ENCODE results near the gene NTS.

The NTS gene, protein sequence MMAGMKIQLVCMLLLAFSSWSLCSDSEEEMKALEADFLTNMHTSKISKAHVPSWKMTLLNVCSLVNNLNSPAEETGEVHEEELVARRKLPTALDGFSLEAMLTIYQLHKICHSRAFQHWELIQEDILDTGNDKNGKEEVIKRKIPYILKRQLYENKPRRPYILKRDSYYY

GRCh38 chr12:85874031-85874461, at the start of gene NTS:
Gene NTS, plus strand, starts transcription at chr12:85874295. Its CDS starts 109 bp downstream, at chr12:85874404.
- H3K4me3 Mint-ChIP-seq: no peak within 1 kb of the TSS
- no peaks in the 10 kb centered on the region for H3K36me3 Mint-ChIP-seq (ENCODE audit: low read depth)
- no peaks in the 10 kb centered on the region for H3K9me3 Mint-ChIP-seq
- ATAC-seq: no peak
- no peaks in the 10 kb centered on the region for H3K4me1 Mint-ChIP-seq
- no peak for DNase-seq
- H3K27ac Mint-ChIP-seq: no peak within 1 kb of the TSS
- no peaks in the 10 kb centered on the region for H3K27me3 Mint-ChIP-seq

DNA sequence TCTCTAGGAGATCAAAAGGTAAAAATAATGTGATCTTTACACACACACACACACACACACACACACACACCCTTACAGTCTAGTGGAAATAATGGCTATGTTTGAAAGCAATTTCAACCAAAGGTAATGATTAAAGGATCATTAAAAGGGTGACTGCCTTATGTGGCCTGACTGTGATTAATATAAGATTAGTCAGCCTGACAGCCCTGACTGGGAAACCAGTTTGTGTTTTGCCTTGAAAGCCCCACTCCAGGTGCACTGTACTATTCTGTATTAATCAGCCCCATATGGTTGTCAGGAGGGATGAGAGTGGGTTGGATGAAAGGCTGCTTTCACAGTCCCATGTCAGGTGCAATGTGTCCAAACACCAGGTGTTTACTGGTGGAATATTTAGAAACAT, 48.3 kb upstream of the NTS start:
- Mint-ChIP-seq H3K27ac (no peak overlapping the region), H3K4me1 (no peaks in the 10 kb centered on the region), H3K36me3 (ENCODE audit: low read depth) (no peaks in the 10 kb centered on the region), H3K9me3 (peaks cover 10% of the 10 kb centered on the region), H3K27me3 (no peaks in the 10 kb centered on the region), H3K4me3 (no peak overlapping the region)
- no peak for DNase-seq
- no peak for ATAC-seq

DNA sequence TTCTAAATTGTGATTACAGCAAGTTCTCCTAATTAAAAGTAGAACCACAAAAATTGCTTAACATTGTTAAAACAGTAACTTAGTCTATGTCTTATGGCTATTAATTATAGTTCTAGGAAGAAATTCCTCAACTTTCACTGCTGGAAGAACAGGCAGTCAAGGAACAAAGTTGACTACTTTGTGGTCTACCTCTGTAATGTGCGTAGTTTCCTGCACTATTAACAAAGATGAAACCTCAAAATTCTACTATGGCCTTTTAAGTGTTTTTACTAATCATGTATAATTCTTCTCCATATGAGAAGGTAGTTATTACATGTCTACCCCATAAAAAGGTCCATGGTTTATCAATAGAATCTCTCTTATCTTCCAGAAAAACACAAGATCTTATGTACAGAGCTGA, 45.5 kb upstream of the NTS start:
- Mint-ChIP-seq H3K27ac (no peak overlapping the region), H3K36me3 (ENCODE audit: low read depth) (no peaks in the 10 kb centered on the region), H3K4me3 (no peak overlapping the region), H3K4me1 (no peaks in the 10 kb centered on the region), H3K27me3 (no peaks in the 10 kb centered on the region), H3K9me3 (peaks cover 5% of the 10 kb centered on the region)
- DNase-seq (no peak), ATAC-seq (no peak)

DNA sequence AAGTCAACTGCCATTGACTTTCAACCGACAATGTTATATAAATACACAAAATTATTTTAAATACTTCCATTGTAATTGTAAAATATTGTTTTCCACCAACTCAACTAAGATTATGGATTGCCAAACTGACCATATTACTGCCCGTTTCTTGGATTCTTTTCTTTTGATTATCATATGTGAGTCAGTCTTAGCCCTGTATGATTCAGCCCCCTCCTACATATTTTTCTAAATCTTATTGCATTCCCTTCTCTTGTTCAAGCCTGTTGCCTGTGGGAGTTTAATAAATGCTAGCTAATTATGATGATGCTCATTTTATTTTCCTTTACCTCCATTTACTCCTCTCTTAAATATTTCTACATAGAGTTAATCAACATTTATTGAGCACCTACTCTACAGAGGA, 44.7 kb upstream of the NTS start:
- Mint-ChIP-seq H3K4me1 (no peaks in the 10 kb centered on the region), H3K9me3 (peaks cover 5% of the 10 kb centered on the region), H3K27ac (no peak overlapping the region), H3K4me3 (no peak overlapping the region), H3K27me3 (no peaks in the 10 kb centered on the region), H3K36me3 (ENCODE audit: low read depth) (no peaks in the 10 kb centered on the region)
- ATAC-seq (no peak), DNase-seq (no peak)

DNA sequence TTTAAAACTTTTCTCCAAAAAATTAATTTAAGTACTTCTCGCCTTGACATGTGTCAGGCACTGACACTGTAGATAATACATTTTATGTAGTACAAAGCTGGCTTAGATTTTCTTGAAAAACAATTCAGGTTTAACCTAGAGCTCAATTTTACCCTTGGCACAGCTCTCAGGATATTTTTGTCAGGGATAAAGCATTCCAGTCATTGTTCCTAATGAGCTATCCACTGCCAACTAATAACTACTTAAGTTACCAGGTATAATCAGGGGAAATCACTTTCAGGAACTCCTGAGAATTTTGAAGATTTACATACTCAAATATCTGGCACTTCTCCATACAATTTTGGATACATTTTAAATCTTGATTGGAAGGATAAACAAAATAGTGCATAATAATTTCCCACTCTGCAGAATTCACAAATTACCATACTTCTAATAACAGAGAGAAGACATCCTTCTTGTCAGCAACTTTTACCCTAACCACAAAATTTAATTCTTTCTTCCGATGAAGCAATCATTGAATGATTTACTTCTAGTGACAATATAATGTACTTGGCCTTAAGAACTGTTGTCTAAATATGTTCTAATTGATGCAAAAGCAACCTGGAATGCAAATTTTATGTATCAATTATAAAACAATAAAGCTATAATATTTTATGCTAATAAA, 42.6 kb upstream of the NTS start:
- no peaks in the 10 kb centered on the region for H3K36me3 Mint-ChIP-seq (ENCODE audit: low read depth)
- no peak overlapping the region for H3K27ac Mint-ChIP-seq
- peaks cover 5% of the 10 kb centered on the region for H3K9me3 Mint-ChIP-seq
- DNase-seq: no peak
- no peak for ATAC-seq
- H3K27me3 Mint-ChIP-seq: peaks cover 2% of the 10 kb centered on the region
- no peak overlapping the region for H3K4me3 Mint-ChIP-seq
- H3K4me1 Mint-ChIP-seq: no peaks in the 10 kb centered on the region

GRCh38 chr12:85833579-85833978, 40.5 kb upstream of the NTS start:
- Mint-ChIP-seq H3K4me3 (no peak overlapping the region), H3K9me3 (no peaks in the 10 kb centered on the region), H3K27ac (no peak overlapping the region), H3K27me3 (peaks cover 3% of the 10 kb centered on the region), H3K36me3 (ENCODE audit: low read depth) (no peaks in the 10 kb centered on the region), H3K4me1 (no peaks in the 10 kb centered on the region)
- ATAC-seq (no peak), DNase-seq (no peak)

DNA sequence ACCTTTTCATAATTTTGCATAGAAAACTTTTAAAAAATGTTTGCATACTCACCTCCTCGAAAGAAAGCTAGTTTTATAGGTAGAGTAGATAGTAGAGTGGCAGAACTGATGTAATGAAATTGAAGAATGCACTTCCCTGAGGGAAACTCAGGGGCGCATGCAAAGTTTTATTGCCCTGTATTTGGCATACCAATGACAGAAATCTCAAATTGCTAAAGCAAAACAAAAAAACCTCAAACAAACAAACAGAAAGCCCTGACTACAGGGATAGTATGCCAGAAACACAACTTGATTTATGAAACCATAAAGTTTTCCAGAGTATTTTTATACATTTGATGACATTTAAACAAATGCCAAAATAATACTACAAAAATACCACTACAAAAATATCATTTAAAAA, 39.7 kb upstream of the NTS start:
- no peak for ATAC-seq
- Mint-ChIP-seq H3K4me1 (no peaks in the 10 kb centered on the region), H3K27ac (no peak overlapping the region), H3K36me3 (ENCODE audit: low read depth) (no peaks in the 10 kb centered on the region), H3K27me3 (peaks cover 3% of the 10 kb centered on the region), H3K9me3 (no peaks in the 10 kb centered on the region), H3K4me3 (no peak overlapping the region)
- DNase-seq: no peak

DNA sequence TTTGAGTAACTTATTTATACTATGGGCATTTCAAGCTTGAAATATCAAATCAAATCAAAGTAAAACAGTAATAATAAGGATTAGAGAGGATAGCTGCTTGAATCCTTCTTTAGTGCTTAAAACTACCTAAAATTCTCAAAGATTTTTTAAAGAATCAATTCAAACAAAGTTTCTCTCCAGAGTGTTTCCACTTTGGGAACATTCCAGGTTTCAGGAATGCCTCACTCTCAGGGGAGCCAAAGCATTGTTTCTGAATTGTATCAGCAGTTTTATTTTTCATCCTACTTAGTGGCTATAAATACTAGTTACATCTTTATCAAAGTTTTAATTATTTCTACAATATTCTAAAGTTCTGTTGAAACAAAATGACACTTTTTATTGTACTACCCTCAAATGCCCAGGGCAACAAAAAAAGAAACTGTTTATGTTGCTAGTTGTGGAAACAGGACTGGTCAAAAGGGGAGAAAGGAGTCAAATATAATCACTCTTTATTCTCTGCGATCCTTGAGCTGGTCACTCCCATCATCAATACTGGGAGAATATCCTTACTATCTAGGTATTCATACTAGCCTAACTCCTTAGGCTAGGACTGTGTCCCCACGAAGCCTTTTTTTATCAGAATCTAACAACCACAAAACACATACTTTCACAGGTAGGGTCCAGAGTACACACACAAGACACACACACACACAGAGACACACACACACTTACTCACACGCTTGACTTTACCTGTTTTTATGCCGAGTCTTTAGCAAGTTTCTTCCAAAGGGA, 38.5 kb upstream of the NTS start:
- no peaks in the 10 kb centered on the region for H3K4me1 Mint-ChIP-seq
- H3K4me3 Mint-ChIP-seq: no peak overlapping the region
- no peak overlapping the region for H3K27ac Mint-ChIP-seq
- no peaks in the 10 kb centered on the region for H3K9me3 Mint-ChIP-seq
- H3K36me3 Mint-ChIP-seq (ENCODE audit: low read depth): no peaks in the 10 kb centered on the region
- DNase-seq: no peak
- peaks cover 3% of the 10 kb centered on the region for H3K27me3 Mint-ChIP-seq
- ATAC-seq: no peak

GRCh38 chr12:85836197-85837090, 37.7 kb upstream of the NTS start, which contains the start of gene RASSF9:
Gene RASSF9, minus strand, starts transcription at chr12:85836409. Its CDS starts 208 bp downstream, at chr12:85836201.
- no peak for ATAC-seq
- Mint-ChIP-seq H3K9me3 (no peaks in the 10 kb centered on the region), H3K4me3 (no peak within 1 kb of the TSS), H3K27me3 (peaks cover 3% of the 10 kb centered on the region), H3K36me3 (ENCODE audit: low read depth) (no peaks in the 10 kb centered on the region), H3K27ac (no peak within 1 kb of the TSS), H3K4me1 (no peaks in the 10 kb centered on the region)
- no peak for DNase-seq

- H3K27me3 Mint-ChIP-seq: no peaks in the 10 kb centered on the region
- ATAC-seq: peak; percentile 20
- DNase-seq: no peak
- no peaks in the 10 kb centered on the region for H3K9me3 Mint-ChIP-seq
- no peaks in the 10 kb centered on the region for H3K36me3 Mint-ChIP-seq (ENCODE audit: low read depth)
- no peak overlapping the region for H3K4me3 Mint-ChIP-seq
- H3K4me1 Mint-ChIP-seq: no peaks in the 10 kb centered on the region
- H3K27ac Mint-ChIP-seq: no peak overlapping the region
Observed at GRCh38 chr12:85843606-85844310, 30.3 kb upstream of the NTS start.

DNA sequence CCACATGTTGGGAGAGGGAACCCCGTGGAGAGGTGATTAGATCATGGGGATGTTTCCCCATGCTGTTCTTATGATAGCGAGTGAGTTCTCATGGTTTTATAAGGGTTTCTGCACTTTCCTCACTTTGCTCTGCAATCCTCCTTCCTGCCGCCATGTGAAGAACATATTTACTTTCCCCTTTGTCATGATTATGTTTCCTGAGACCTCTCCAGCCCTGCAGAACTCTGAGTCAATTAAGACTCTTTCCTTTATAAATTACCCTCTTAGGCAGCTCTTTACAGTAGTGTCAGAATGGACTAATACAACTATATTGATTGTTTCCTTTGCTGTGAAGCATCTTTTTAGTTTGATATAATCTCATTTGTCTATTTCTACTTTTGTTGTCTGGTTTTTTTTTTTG, 24.8 kb upstream of the NTS start:
- Mint-ChIP-seq H3K4me1 (no peaks in the 10 kb centered on the region), H3K36me3 (ENCODE audit: low read depth) (no peaks in the 10 kb centered on the region), H3K27me3 (no peaks in the 10 kb centered on the region), H3K9me3 (no peaks in the 10 kb centered on the region), H3K27ac (no peak overlapping the region), H3K4me3 (no peak overlapping the region)
- ATAC-seq (no peak), DNase-seq (no peak)

- ATAC-seq (no peak), DNase-seq (no peak)
- Mint-ChIP-seq H3K4me1 (no peaks in the 10 kb centered on the region), H3K27me3 (peaks cover 2% of the 10 kb centered on the region), H3K4me3 (no peak overlapping the region), H3K27ac (no peak overlapping the region), H3K9me3 (peaks cover 4% of the 10 kb centered on the region), H3K36me3 (ENCODE audit: low read depth) (no peaks in the 10 kb centered on the region)
Observed at GRCh38 chr12:85855305-85855704, 18.8 kb upstream of the NTS start.

DNA sequence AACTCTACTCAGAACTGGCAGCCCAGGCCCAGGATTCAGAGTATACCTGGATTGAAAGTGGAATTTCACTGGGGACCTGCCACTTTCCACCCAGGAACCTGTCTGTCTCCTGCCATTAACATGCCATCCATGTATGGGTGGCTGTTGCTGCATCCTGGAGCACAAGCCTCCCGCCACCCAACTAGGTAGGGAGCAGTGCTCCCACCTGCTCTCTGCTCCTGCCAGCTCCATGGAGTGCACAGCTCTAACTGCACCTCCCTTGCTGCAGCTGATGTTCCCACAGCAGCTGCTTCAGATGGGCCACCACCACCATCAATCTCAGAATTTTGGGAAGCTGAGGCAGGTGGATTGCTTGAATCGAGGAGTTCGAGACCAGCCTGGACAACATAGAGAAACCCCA, 17.1 kb upstream of the NTS start:
- H3K27me3 Mint-ChIP-seq: peaks cover 2% of the 10 kb centered on the region
- no peaks in the 10 kb centered on the region for H3K36me3 Mint-ChIP-seq (ENCODE audit: low read depth)
- DNase-seq: no peak
- no peak for ATAC-seq
- H3K27ac Mint-ChIP-seq: no peak overlapping the region
- no peak overlapping the region for H3K4me3 Mint-ChIP-seq
- no peaks in the 10 kb centered on the region for H3K4me1 Mint-ChIP-seq
- peaks cover 4% of the 10 kb centered on the region for H3K9me3 Mint-ChIP-seq

GRCh38 chr12:85865890-85866289, 8.2 kb upstream of the NTS start:
- no peak overlapping the region for H3K27ac Mint-ChIP-seq
- H3K4me1 Mint-ChIP-seq: no peaks in the 10 kb centered on the region
- no peaks in the 10 kb centered on the region for H3K27me3 Mint-ChIP-seq
- DNase-seq (no peak), ATAC-seq (no peak)
- no peaks in the 10 kb centered on the region for H3K9me3 Mint-ChIP-seq
- no peaks in the 10 kb centered on the region for H3K36me3 Mint-ChIP-seq (ENCODE audit: low read depth)
- no peak overlapping the region for H3K4me3 Mint-ChIP-seq
